Skeletal muscle satellite cell (primary cell): ENCODE results near the gene BTBD17.

Experiments
- H3K27me3 ChIP-seq: 2 replicates; pipeline ENCODE4 v1.7.0; 2013; ENCODE audit warnings: low read length; ENCODE audit not compliant: control insufficient read depth, insufficient read depth
- H3K36me3 ChIP-seq: 2 replicates; pipeline ENCODE4 v1.7.0; 2013; ENCODE audit warnings: mild to moderate bottlenecking, control low read depth, low read length; ENCODE audit not compliant: insufficient read depth
- H3K4me1 ChIP-seq: 2 replicates; pipeline ENCODE4 v1.7.0; 2013; ENCODE audit warnings: low read length; ENCODE audit not compliant: control insufficient read depth, insufficient read depth
- H3K4me2 ChIP-seq: 2 replicates; pipeline ENCODE4 v1.7.0; 2013; ENCODE audit warnings: mild to moderate bottlenecking, low read length
- H3K4me3 ChIP-seq: 2 replicates; pipeline ENCODE4 v1.7.0; 2013; ENCODE audit warnings: low read length
- H3K9ac ChIP-seq: 2 replicates; pipeline ENCODE4 v1.7.0; 2013; ENCODE audit warnings: mild to moderate bottlenecking, low read depth, low read length, moderate library complexity
- H3K9me3 ChIP-seq: replicated peaks from 2 replicates; pipeline ENCODE4 v1.7.0; 2013; ENCODE audit warnings: mild to moderate bottlenecking, control low read depth, low read length

The BTBD17 gene

DNA sequence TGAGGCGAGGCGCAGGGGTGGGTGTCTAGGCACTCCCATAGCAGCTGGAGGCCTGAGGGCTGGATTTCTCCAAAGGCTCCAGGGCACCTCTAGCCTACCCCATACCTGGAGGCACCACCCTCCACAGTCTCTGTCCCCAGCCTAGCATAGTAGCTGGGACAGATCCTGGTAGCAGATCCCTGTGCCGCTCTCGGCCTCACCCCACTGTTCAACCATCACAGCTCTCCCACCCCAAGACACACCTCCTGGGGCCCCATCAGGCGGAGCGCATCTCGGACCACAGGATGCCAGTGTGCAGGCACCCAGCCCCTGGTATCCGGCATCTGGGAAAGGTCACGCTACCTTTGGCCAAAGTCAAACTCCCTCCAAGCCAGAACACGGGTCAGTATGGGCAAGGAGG, 7.1 kb downstream of the BTBD17 start:
- Histone ChIP-seq H3K27me3 (peaks cover 19% of the 10 kb centered on the region), H3K4me2 (no peak overlapping the region), H3K4me1 (no peaks in the 10 kb centered on the region)

DNA sequence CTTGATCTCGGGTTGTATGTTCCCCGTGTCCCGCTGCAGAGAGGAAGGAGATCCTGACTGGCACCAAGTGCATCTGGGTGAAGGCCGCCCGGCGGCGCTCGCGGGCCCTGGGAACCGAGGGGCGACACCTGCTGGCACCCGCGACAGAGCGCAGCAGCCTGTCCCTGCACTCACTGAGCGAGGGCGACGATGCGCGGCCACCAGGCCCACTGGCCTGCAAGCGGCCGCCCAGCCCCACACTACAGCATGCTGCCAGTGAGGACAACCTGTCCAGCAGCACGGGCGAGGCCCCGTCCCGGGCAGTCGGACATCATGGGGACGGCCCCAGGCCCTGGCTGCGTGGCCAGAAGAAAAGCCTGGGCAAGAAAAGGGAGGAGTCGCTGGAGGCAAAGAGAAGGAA, 7.5 kb downstream of the BTBD17 start:
- no peak overlapping the region for H3K4me2 ChIP-seq
- no peak overlapping the region for H3K4me3 ChIP-seq
- no peak overlapping the region for H3K9ac ChIP-seq
- no peaks in the 10 kb centered on the region for H3K9me3 ChIP-seq
- H3K36me3 ChIP-seq, result no peaks in the 10 kb centered on the region
- peaks cover 19% of the 10 kb centered on the region for H3K27me3 ChIP-seq
- H3K4me1 ChIP-seq, result no peaks in the 10 kb centered on the region

More for the DNA sequence above, 7.1 kb downstream of the BTBD17 start:
- Histone ChIP-seq H3K4me3 (no peak overlapping the region), H3K9me3 (no peaks in the 10 kb centered on the region), H3K36me3 (no peaks in the 10 kb centered on the region), H3K9ac (no peak overlapping the region)

DNA sequence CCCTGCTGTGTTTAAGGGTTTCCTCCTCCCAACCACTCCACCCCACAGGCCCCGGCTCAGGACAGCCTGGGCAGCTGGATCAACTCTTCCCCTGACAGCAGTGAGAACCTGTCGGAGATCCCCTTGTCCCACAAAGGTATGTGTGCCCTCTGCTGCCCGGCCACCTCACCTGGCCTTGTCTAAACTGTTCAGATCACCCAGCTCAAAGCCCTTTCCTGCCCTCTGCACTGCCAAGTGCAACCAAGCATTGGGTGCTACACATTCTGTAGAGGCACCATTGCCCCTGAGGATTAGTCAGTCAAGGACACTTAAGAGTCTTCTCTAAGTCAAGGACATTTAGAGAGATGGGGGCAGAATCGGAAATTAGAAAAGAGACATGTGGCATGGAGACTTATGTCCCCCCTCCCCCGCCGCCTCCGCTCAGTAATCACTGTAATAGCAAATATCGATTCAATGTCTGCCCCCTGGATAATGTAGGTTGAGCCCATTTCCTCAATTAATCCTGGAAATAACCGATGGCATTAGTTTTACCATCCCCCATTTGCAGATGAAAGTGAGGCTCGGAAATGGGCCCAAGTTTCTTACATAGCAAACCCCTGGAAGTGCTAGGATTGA, 8.1 kb downstream of the BTBD17 start:
- Histone ChIP-seq H3K9me3 (no peaks in the 10 kb centered on the region), H3K4me1 (no peaks in the 10 kb centered on the region), H3K4me2 (no peak overlapping the region), H3K9ac (no peak overlapping the region), H3K27me3 (peaks cover 21% of the 10 kb centered on the region), H3K4me3 (no peak overlapping the region), H3K36me3 (no peaks in the 10 kb centered on the region)

DNA sequence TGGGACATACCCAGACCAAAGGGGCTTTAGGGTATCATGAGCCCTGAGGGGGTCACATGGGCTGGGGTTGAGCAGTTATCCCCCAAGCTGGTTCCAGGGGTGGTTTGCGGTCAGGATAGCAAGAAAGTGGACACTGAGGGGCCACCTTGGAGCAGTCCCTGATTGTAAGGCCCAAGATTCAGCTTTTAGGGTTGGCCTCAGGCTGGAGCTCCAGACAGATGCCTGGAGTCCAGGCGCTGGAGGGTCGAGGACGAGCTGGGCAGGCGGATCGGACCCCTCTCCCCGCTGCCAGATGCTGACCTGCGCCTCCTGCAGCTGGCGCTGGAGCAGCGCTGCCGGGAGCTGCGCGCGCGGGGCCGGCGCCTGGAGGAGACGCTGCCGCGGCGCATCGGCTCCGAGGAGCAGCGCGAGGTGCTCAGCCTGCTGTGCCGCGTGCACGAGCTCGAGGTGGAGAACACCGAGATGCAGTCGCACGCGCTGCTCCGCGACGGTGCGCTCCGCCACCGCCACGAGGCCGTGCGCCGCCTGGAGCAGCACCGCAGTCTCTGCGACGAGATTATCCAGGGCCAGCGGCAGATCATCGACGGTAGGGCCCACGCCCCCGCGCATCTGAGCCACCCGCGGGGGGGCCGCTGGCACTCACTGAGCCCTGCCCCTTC, 10.0 kb downstream of the BTBD17 start:
- H3K9me3 ChIP-seq, result no peaks in the 10 kb centered on the region
- no peak overlapping the region for H3K4me2 ChIP-seq
- peaks cover 11% of the 10 kb centered on the region for H3K27me3 ChIP-seq
- H3K4me3 ChIP-seq, result no peak overlapping the region
- H3K9ac ChIP-seq, result no peak overlapping the region
- H3K36me3 ChIP-seq, result no peaks in the 10 kb centered on the region
- no peaks in the 10 kb centered on the region for H3K4me1 ChIP-seq

DNA sequence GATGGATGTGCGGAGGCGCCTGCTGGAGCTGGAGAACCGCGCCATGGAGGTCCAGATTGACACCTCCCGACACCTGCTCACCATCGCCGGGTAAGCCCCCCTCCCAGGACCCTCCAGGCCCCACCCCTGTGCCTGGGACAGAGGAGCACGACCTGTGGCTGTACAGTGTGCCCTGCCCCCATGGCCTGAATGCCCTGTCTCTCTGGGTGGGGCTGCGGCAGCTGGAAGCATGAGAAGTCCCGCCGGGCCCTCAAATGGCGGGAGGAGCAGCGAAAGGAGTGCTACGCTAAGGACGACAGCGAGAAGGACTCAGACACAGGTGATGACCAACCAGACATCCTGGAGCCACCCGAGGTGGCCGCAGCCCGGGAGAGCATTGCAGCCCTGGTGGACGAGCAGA, 11.2 kb downstream of the BTBD17 start:
- Histone ChIP-seq H3K4me1 (no peaks in the 10 kb centered on the region), H3K9me3 (no peaks in the 10 kb centered on the region), H3K4me3 (no peak overlapping the region), H3K9ac (no peak overlapping the region), H3K36me3 (no peaks in the 10 kb centered on the region), H3K4me2 (no peak overlapping the region), H3K27me3 (peaks cover 2% of the 10 kb centered on the region)

DNA sequence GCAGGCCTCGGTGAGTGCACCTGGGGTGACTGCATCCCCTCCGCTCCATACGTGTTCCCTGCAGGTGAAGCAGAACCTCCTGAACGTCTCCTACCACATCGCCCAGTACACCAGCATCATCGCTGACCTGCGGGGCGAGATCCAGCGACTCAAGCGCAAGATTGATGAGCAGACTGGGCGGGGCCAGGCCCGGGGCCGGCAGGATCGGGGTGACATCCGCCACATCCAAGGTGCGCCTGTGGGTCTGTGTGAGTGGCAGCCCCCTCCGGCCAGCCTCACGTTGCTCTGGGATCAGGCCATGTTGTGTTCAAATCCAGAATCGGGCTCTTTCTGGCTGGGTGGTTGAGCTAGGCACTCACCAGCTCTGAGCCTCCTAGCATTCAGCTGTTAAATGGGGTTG, 12.5 kb downstream of the BTBD17 start:
- Histone ChIP-seq H3K36me3 (no peaks in the 10 kb centered on the region), H3K4me3 (no peak overlapping the region), H3K9me3 (no peaks in the 10 kb centered on the region), H3K9ac (no peak overlapping the region), H3K27me3 (peaks cover 2% of the 10 kb centered on the region), H3K4me1 (no peaks in the 10 kb centered on the region), H3K4me2 (no peak overlapping the region)

DNA sequence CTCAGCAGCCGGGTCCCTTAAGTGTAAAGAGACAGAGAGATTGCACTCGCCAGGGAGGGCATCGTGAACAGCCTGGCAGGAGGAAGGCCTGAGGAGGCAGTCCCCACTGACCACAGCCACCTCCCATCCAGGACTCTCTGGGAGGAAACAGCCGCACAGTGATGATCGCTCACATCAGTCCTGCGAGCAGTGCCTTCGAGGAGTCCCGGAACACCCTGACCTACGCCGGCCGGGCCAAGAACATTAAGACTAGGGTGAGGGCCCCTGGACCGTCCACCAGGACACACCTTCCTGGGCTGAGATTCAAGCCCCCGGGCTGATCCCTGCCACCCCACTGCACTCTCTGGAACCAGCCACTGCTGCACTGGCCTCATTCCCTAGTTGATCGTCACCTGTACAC, 14.0 kb downstream of the BTBD17 start:
- no peak overlapping the region for H3K4me3 ChIP-seq
- H3K9ac ChIP-seq, result no peak overlapping the region
- no peak overlapping the region for H3K4me2 ChIP-seq
- no peaks in the 10 kb centered on the region for H3K9me3 ChIP-seq
- peaks cover 2% of the 10 kb centered on the region for H3K27me3 ChIP-seq
- H3K4me1 ChIP-seq, result no peaks in the 10 kb centered on the region
- no peaks in the 10 kb centered on the region for H3K36me3 ChIP-seq

DNA sequence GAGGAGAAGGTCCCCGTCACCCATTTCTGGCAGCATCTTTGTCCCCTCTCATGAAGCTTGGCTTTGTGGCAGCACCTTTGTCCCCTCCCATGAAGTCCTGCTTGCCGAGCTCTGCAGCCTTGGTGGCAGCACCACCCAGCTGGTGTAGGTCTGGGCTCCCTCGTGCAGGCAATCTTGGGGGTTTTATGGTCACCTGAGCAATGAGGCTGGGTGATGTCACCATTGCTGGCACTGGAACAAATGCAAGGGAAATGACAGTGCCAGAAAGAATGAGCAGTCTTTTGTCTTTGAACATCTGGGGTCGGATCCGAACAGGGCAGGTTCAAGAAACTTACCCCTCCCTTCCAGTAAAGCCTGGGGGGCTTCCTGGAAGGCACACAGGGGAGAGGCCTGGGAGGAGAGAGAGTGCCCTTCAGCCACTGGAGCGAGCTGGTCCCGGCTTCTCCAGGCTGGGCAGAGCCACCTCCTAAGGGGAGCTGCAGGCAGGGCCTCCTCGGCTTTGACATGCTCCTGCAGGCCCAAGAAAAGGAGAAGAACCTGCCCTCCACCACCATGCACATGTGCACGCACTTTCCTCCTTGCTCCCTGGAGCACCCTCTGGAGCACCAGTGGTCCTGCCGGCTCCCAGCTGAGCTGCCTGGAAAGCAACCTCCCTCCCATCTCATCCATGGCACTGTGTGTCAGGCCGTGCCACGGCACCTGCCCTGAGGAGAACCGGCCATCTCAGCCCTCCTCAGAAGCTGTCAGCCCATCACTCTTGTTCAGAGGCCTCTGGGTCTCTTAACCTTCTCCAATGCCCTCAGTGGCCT, 16.0 kb downstream of the BTBD17 start:
- Histone ChIP-seq H3K4me3 (no peak overlapping the region), H3K4me2 (no peak overlapping the region), H3K4me1 (no peaks in the 10 kb centered on the region), H3K36me3 (no peaks in the 10 kb centered on the region), H3K27me3 (peaks cover 2% of the 10 kb centered on the region), H3K9me3 (no peaks in the 10 kb centered on the region), H3K9ac (no peak overlapping the region)

DNA sequence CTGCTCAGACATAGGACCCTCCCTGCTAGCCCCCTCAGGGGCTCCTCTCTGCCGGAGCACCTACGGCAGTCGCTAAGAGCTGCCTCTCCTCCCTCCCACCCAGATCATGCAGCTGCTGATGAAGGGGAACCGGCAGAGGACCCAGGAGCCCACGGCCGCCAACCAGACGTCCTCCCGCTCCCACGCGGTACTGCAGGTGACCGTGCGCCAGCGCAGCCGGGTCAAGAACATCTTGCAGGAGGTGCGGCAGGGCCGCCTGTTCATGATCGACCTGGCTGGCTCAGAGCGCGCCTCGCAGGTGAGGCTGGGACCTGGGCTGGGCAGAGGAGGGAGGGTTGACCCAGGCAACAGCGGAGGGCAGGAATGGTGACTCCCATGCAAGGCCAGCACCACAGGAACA, 17.0 kb downstream of the BTBD17 start:
- Histone ChIP-seq H3K36me3 (no peaks in the 10 kb centered on the region), H3K4me1 (no peaks in the 10 kb centered on the region), H3K27me3 (peaks cover 2% of the 10 kb centered on the region), H3K4me3 (no peak overlapping the region), H3K9me3 (no peaks in the 10 kb centered on the region), H3K4me2 (no peak overlapping the region), H3K9ac (no peak overlapping the region)

DNA sequence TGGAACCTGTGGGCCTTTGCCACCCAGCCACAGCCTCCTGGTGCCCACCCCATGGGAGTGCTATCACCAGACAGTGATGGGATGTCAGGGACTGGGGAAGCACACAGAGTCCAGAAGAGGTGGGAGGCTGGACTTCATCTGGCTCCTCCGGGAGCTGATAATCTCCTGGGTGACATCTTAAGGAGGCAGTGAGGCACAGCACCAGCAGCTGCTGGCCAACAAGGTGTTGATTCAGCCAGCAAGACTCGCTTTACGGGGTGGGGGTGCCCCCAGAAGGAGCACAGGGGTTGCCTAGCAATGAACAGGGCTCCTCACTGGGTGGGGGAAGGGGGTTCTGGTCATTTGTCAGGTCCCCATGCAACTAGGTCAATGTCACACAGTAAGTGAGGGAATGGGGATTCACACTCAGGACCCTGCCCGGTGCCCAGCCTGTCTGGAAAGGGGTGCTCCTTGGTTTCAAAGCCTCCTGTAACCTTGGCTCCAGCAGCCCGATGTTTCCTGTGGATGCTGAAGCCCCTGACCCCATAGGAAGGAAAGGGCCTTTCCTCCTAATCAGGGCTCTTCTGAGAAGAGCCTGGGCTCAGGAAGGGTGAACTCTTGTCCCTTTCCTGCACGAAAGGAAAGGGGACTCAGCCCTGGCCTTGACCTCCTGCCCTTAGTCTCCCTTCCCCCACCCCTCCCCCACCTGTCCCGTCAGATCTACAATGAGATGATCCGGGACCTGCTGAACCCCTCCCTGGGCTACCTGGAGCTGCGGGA, 18.0 kb downstream of the BTBD17 start:
- no peaks in the 10 kb centered on the region for H3K9me3 ChIP-seq
- peaks cover 1% of the 10 kb centered on the region for H3K27me3 ChIP-seq

DNA sequence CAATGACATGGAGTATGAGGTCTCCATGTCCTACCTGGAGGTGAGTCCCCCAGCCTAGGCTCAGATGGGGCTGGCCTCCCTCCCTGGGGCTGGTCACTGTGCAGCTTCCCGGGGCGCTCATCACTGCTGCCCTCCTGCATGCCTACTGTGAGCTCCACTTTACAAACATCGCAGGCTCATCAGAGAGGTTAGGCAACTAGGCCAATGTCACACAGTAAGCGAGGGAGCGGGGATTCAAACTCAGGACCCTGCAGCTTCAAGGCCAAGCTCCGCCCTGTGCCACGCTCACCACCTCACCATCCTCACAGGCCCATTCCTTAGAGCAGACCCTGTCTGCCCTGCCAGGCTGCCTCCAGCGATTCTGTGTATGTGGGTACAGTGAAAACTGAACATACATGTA, 18.5 kb downstream of the BTBD17 start:
- Histone ChIP-seq H3K9me3 (no peaks in the 10 kb centered on the region), H3K27me3 (no peaks in the 10 kb centered on the region), H3K4me1 (no peaks in the 10 kb centered on the region), H3K9ac (no peak overlapping the region), H3K4me2 (no peak overlapping the region), H3K4me3 (no peak overlapping the region), H3K36me3 (no peaks in the 10 kb centered on the region)

More for the DNA sequence above, 18.0 kb downstream of the BTBD17 start:
- Histone ChIP-seq H3K4me3 (no peak overlapping the region), H3K36me3 (no peaks in the 10 kb centered on the region), H3K4me2 (no peak overlapping the region), H3K9ac (no peak overlapping the region), H3K4me1 (no peaks in the 10 kb centered on the region)
